Measurements from ENCODE around the gene BAG5.

BAG5 gene

DNA sequence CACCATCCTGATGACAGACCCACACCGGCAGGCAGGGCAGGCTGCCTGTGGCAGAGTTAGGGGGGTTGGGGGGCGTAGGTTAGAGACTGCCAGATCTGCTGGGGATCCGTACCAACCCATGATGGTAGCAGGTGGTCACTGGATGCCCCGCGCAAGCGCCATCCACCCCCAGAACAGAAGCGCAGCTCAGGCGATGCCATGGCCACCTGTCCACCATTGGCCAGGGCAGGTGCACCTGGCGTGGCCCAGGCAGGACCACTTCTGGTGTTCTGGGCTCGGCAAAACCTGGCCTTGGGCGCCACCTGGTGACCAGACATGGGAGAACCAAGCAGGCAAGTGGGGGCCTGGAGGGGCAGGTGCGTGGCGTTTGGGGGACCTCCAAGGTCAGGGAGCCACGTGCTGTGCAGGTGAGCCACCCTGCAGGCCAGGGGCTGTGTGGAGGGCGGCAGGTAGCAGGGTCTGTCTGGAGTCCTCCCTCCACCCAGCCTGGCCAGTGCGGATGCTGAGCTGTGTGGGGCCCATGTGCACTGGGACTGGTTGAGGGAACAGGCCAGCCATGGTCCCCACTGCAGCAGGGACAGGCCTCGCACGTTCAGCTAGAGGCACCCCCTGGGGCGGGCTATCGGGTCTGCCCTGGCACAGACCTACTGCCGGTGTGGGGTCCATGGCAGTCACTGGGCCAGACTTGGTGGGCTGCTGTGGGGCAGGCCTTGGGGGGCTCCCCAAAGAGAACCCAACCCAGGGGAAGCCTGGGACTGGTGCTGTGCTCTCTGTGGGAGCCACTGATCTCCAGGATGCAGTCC is 15.6 kb downstream of the BAG5 start:
- no peak overlapping the region for H3K4me3 ChIP-seq (ENCODE audit: low read length)
- TF ChIP-seq, protein P1, sequence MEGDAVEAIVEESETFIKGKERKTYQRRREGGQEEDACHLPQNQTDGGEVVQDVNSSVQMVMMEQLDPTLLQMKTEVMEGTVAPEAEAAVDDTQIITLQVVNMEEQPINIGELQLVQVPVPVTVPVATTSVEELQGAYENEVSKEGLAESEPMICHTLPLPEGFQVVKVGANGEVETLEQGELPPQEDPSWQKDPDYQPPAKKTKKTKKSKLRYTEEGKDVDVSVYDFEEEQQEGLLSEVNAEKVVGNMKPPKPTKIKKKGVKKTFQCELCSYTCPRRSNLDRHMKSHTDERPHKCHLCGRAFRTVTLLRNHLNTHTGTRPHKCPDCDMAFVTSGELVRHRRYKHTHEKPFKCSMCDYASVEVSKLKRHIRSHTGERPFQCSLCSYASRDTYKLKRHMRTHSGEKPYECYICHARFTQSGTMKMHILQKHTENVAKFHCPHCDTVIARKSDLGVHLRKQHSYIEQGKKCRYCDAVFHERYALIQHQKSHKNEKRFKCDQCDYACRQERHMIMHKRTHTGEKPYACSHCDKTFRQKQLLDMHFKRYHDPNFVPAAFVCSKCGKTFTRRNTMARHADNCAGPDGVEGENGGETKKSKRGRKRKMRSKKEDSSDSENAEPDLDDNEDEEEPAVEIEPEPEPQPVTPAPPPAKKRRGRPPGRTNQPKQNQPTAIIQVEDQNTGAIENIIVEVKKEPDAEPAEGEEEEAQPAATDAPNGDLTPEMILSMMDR (conservative IDR thresholded peaks at IDR 0.05; ENCODE audit: low read length) = peak; percentile 79
- no peak for DNase-seq (ENCODE audit: low read depth)

DNA sequence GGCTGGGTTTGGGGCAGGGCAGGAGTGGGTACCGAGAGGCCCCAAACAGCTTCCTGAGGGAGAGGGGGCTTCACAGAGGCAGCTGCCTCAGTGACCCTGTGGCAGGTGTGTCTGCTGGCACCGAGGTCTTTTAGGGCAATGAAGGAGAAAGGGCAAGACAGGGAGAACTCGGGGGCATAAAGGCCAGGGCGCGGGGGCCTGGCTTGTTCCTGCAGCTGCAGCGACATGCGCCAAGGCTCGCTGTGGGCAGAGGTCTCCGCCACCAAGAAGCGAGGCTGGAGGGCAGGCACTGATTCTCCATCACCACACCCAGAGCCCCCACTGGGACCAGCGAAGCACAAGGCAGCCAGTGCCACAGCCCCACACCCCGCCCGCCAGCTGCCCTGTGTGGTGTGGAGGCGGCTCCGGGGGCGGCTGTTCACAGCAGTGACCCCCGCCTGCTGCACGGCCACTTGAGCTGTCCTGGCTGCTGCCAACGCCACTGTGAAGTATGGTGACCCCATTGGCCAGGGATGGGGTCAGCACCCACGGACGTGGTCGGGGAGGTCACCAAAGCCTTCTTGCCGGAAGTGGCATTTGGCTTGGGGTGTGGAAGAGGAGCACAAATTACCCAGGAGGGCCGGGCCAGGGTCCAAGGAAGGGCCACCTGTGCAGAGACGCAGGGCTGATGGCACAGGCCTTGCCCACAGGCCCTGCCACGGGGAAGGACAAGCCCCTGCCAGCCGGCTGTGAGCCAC is 16.4 kb downstream of the BAG5 start:
- H3K4me3 ChIP-seq (ENCODE audit: low read length) = no peak overlapping the region
- DNase-seq (ENCODE audit: low read depth) = no peak
- TF ChIP-seq, protein P1 (conservative IDR thresholded peaks at IDR 0.05; ENCODE audit: low read length) = no peak

DNA sequence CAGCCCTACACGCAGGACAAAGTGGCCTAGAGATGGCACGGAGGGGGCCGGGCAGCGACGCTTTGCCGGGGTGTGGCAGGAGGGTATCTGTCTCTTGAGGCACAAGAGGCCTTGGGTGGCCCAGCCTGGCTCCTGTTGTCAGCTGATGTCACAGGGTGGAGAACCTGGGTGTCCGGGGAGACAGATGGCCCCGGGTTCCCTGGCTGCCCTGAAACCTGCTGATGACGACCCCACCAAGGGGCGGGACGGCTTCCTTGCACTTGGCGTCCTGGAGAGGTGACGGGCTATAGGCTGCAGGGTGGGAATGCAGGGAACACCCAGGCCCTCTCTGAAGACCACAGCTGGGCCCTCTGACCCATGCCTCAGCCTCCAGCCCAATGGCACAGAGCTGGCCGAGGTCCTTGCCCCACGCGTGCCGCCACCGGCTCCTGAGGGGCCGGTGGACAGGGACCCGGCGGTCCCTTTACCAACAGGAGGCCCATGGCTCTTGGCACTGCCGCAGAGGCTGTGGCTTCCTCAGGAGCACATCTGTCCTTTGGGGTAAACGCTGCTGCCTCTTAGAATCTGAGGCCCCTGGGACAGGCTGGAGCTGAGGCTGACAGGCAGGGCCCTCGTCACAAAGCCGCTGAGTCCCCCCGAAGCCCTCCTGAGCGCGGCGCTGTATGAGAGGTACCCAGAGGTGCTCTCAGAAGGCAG is 17.1 kb downstream of the BAG5 start:
- H3K4me3 ChIP-seq (ENCODE audit: low read length) = no peak overlapping the region
- no peak for DNase-seq (ENCODE audit: low read depth)

DNA sequence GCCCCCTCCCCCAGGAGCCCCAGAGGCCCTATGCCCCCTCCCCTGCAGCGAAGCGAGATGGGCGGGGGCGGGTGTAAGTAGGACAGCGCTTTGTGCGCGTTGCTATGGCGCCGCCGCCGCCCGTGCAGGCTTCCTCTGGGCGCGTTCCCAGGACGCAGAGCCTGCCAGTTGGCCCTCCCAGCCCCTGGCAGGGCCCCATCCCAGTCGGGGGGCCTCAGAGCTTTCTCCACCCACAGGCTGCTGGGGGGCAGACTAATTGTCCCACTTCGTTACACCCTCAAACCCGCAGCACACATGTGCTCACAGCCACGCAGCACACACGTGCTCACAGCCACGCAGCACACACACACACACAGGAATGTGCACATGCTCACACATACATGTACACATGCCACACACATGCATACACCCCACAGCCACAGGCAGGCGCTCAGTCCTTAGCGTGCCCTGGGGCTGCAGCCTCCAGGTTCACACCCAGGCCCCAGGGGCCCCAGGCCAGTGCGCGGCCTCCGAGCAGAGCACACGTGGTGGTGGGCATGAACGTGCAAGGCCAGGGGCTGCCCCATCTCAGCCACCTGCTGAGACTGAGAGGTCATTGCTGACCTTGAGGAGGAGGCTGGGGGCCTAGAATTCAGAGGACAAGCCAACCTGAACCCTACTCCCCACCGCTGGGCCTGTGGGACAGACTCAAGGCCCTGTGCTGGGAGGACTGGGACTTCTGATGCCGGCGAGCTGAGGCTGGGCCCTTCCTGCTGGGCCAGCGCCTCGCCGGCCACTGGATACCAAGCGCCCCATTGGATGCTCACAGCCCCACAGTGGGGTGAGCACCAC is 17.9 kb downstream of the BAG5 start:
- TF ChIP-seq, protein P1 (conservative IDR thresholded peaks at IDR 0.05; ENCODE audit: low read length) = no peak
- DNase-seq (ENCODE audit: low read depth) = no peak

More for the DNA sequence above, 17.1 kb downstream of the BAG5 start:
- TF ChIP-seq, protein P1 (conservative IDR thresholded peaks at IDR 0.05; ENCODE audit: low read length) = no peak

DNA sequence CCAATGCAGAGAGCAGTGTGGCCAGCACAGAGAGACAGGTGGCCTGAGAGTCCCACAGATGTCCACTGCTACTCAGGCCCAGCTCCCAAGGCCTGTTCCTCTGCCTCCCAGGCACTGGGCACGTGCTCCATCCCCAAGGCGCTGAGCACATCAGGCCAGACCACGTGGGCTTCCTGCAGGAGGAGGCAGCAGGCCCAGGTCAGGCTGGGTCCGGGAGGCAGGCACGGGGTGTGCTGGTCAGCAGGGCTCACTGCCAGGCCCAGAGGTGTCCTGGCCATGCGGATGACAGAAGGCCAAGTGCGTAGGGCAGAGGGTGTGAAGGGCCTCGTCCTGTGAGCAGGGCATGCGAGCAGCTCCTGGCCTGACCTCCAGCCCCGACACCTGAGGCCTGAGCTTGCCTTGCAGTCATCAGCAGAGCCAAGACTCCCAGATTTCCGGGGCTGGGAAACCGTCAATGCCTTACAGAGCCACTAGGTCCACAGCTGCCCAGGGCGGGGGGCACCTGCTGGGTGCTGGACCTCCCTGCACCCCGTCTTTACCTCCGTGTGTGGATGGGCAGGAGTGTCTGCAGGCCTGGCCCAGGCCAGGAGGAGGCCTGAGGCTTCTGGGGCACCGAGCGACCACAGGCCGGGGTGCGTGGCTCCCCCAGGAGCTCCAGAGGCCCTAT is 18.6 kb downstream of the BAG5 start:
- no peak overlapping the region for H3K4me3 ChIP-seq (ENCODE audit: low read length)
- no peak for DNase-seq (ENCODE audit: low read depth)
- TF ChIP-seq, protein P1 (conservative IDR thresholded peaks at IDR 0.05; ENCODE audit: low read length) = no peak

More for the DNA sequence above, 17.9 kb downstream of the BAG5 start:
- H3K4me3 ChIP-seq (ENCODE audit: low read length) = no peak overlapping the region

DNA sequence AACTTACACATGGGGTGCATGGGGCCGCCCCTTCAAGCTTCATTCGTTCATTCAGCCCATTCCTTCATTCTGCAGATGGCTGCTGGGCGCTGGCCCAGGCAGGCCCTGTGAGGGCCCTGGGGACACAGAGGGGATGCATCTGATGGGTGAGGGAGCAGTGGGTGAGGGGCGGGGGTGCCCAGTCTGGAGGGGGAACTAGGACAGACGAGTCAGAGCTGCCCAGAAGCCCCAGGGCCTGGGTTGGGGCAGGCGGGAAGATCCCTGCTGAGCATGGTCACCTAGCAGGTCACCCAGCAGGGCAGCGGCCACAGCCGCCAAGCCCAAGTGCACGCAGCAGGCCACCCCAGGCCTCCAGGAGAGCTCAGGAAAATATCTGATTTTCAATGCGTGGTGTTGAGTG is 19.3 kb downstream of the BAG5 start:
- no peak overlapping the region for H3K4me3 ChIP-seq (ENCODE audit: low read length)
- TF ChIP-seq, protein P1 (conservative IDR thresholded peaks at IDR 0.05; ENCODE audit: low read length) = no peak
- DNase-seq (ENCODE audit: low read depth) = no peak

All from AG10803 (cell line).